ENCODE results near the gene TTYH3.

GRCh38 chr7:2713370-2713769, 81.6 kb downstream of the TTYH3 start:
- TF ChIP-seq EZH2 (IDR thresholded peaks at IDR 0.05; ENCODE audit: low read length, missing control alignments) (no peak), CTCF (conservative IDR thresholded peaks at IDR 0.05 in 1 of 2, IDR thresholded peaks at IDR 0.05 in 1 of 2; ENCODE audit: low read depth in 1 of 2, low read length in 2 of 2) (peak in 1 of 2 donors; percentile 10)

All from fibroblast of lung (primary cell).